IPS DF 6.9 (cell line): Measurements from ENCODE around the gene NCAM2.
A peak's percentile ranks its signal among the peaks of the same experiment; 100 is the strongest.

ENCODE experiments used
- DNase-seq: peaks from one replicate; pipeline ENCODE4 v3.0.0-alpha.2; 2013; ENCODE audit warnings: low read depth, low spot score
- H3K27ac ChIP-seq: one replicate; pipeline ENCODE4 v1.5.1; 2013; ENCODE audit warnings: low read length, control low read depth
- H3K27me3 ChIP-seq: 2 replicates; pipeline ENCODE4 v1.6.1; 2013; ENCODE audit warnings: mild to moderate bottlenecking, low read length; ENCODE audit not compliant: control insufficient read depth, insufficient read depth
- H3K36me3 ChIP-seq: 2 replicates; pipeline ENCODE4 v1.6.1; 2013; ENCODE audit warnings: low read length; ENCODE audit not compliant: control insufficient read depth, insufficient read depth
- H3K4me1 ChIP-seq: 2 replicates; pipeline ENCODE4 v1.6.1; 2013; ENCODE audit warnings: low read length; ENCODE audit not compliant: control insufficient read depth, insufficient read depth
- H3K4me3 ChIP-seq: 2 replicates; pipeline ENCODE4 v1.5.1; 2013; ENCODE audit warnings: mild to moderate bottlenecking, low read length
- H3K9me3 ChIP-seq: 2 replicates; pipeline ENCODE4 v1.6.1; 2013; ENCODE audit warnings: low read length, inconsistent platforms; ENCODE audit not compliant: control insufficient read depth, insufficient read depth
- WGBS: extraction: QIAGEN DNeasy Blood & Tissue Kit; methylation state at CpG from one replicate; pipeline ENCODE4 v1.1.7; 2013; ENCODE audit warnings: mixed read lengths, missing lambda C conversion rate; ENCODE audit not compliant: insufficient read length, insufficient coverage; 5-methylcytosine and 5-hydroxymethylcytosine counted together

NCAM2 gene

DNA sequence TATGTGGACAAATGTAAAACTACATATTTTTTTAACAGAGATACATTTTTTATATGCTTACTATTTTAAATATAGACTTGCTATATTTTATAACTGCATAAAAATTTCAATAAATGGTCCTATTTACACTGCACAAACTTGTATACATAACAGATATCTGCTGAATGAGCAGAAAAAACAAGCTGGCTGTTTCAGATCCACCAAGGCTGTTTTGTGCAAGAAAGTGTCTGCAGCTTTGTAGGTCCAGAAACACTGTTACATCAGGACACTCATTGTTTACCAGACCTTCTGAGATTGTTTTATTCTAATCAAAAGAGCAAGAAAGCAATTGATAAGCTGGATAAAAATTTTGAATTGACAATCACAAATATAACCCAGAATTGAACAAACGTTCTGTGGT is 99.3 kb downstream of the NCAM2 start:
- WGBS: no CpG with 5 or more reads among the region's 1 CpG

DNA sequence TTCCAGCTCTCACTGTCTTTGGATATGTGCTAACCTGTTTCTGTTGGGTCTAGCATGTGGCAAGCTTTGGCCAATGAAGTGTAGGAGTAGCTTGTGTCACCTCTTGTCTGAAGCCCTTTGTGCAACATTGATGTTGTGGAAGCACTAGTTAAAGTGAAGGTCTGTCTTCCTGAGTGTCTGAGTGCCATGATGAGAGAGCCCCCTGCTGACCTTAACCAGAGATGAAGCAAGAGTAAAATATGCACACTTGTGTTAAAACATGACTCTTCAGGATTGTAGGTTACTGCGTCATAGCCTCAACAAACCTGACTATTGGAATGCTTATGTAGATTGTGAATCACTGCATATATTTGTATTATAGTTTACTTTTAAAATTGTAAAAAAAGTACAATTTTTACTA is 103.7 kb downstream of the NCAM2 start:
- DNase-seq: peak; percentile 52
- WGBS: no CpG with 5 or more reads among the region's 1 CpG

More for the DNA sequence above, 99.3 kb downstream of the NCAM2 start:
- no peaks in the 10 kb centered on the region for H3K9me3 ChIP-seq
- no peak for DNase-seq
- H3K27me3 ChIP-seq: no peaks in the 10 kb centered on the region
- H3K4me3 ChIP-seq: no peak overlapping the region
- no peaks in the 10 kb centered on the region for H3K4me1 ChIP-seq
- no peak overlapping the region for H3K27ac ChIP-seq
- H3K36me3 ChIP-seq: no peaks in the 10 kb centered on the region

DNA sequence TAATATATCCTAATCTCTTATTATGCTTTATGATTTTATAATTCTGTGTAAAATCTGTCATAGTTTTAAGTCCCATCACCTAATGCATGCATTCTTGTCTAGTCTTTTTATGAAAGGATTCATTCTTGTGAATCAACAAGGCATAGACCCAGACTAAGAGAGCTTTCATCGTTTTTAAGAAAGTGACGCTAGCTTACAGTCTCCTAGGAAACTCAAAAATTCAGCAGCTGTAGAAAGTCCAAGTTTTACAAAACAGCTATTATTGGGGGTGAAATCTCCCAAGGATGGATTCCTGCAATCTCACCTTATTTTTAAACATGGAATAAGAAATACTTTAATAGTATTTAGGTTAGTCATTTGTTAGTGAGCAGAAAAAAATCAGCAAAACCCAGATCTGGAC is 104.7 kb downstream of the NCAM2 start:
- WGBS: no CpG with 5 or more reads among the region's 2 CpGs
- Histone ChIP-seq H3K9me3 (no peaks in the 10 kb centered on the region), H3K27ac (no peak overlapping the region), H3K4me3 (no peak overlapping the region), H3K27me3 (no peaks in the 10 kb centered on the region), H3K36me3 (no peaks in the 10 kb centered on the region), H3K4me1 (no peaks in the 10 kb centered on the region)
- DNase-seq: no peak

More for the DNA sequence above, 103.7 kb downstream of the NCAM2 start:
- no peaks in the 10 kb centered on the region for H3K27me3 ChIP-seq
- H3K4me1 ChIP-seq: no peaks in the 10 kb centered on the region
- H3K36me3 ChIP-seq: no peaks in the 10 kb centered on the region
- H3K9me3 ChIP-seq: no peaks in the 10 kb centered on the region
- H3K27ac ChIP-seq: no peak overlapping the region
- H3K4me3 ChIP-seq: no peak overlapping the region

DNA sequence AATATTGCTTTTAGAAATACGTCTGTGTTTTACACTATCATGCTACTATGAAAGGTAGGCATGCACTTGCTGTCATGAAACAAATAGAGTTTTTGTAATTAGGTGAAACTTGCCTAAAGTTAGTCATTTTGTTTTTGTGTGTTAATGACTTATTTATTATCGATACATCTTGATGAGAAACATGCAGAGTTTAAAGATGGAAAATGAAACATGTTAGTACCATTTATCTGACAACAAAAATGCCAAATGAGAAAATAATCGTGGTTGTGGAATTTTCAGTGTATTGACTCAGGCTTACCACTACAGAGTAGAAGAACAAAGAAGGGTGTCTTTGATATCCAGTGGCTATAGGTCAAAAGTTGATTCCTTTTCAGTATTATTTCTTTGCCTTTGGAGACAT is 105.5 kb downstream of the NCAM2 start:
- Histone ChIP-seq H3K9me3 (no peaks in the 10 kb centered on the region), H3K4me1 (no peaks in the 10 kb centered on the region), H3K36me3 (no peaks in the 10 kb centered on the region), H3K27me3 (no peaks in the 10 kb centered on the region), H3K27ac (no peak overlapping the region), H3K4me3 (no peak overlapping the region)
- WGBS: no CpG with 5 or more reads among the region's 3 CpGs
- DNase-seq: no peak

DNA sequence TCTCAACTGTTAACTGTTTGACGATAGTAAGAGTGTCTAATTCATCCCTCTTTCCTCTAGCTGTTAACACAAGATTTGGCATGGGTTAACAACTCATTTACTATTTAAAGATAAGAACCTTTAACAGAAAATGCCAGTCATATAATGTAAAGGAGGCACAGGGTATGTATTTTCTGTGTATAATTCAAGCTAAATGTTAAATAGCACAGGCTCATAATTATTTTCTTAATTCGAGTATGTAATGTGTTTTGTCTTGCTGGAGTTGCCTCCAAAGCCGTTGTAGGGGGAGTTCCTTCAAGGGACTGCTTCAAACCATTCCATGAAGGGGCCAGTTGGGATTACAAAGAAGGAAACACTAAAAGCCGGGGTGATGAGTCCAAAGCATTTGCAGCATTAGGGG is 111.5 kb downstream of the NCAM2 start:
- Histone ChIP-seq H3K36me3 (no peaks in the 10 kb centered on the region), H3K4me3 (no peak overlapping the region), H3K9me3 (no peaks in the 10 kb centered on the region), H3K27me3 (no peaks in the 10 kb centered on the region), H3K4me1 (no peaks in the 10 kb centered on the region), H3K27ac (no peak overlapping the region)
- DNase-seq: no peak
- WGBS: no CpG with 5 or more reads among the region's 4 CpGs

DNA sequence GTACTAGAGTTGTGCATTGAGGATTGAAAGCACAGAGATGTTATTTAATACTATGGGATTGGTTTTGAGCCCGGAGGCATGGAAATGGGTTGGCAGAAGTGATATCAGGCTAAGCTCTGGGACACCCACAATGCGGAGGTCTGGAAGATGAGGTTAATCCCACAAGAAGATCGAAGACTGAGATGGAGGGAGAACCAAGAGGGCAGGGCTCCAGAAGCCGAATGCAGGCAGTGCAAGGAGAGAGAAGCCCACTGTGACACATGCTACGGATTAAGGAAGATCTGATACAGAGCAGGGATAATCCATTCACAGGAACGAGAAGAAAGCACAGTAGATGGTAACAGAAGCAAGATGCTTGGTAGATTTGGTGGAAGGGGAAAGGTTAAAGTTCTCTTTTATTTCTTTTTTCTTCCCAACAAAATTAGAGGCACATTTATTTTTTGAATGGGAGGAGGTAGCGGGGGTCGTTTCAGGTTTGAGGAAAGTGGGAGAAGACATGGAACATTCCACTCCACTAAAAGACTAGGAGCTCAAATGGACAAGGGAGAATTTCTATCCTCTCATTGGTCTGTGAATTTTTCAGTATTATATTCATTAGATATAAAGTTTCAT is 113.2 kb downstream of the NCAM2 start:
- no peaks in the 10 kb centered on the region for H3K4me1 ChIP-seq
- H3K4me3 ChIP-seq: no peak overlapping the region
- no CpG with 5 or more reads among the region's 8 CpGs for WGBS
- no peaks in the 10 kb centered on the region for H3K36me3 ChIP-seq
- no peaks in the 10 kb centered on the region for H3K27me3 ChIP-seq
- no peak overlapping the region for H3K27ac ChIP-seq
- no peak for DNase-seq
- no peaks in the 10 kb centered on the region for H3K9me3 ChIP-seq

DNA sequence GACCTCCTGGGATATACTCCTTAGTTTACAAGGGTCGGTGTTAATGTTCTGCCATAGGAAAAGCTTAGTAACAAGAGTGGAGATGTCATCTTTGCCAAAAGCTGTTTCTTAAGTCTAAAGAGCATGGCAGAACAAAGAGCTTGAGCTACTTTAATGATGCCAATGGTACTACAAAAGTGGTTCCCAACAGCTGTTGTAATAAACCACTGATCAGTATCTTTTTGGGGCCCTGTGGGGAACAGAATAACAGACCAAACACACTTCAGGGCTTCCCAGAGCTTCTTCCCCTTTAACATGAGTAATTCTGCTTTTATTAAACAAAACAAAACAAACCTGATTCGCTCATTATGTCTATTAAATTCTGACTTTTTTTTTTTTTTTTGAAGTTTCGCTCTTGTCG is 116.3 kb downstream of the NCAM2 start:
- DNase-seq: no peak
- no peaks in the 10 kb centered on the region for H3K27me3 ChIP-seq

DNA sequence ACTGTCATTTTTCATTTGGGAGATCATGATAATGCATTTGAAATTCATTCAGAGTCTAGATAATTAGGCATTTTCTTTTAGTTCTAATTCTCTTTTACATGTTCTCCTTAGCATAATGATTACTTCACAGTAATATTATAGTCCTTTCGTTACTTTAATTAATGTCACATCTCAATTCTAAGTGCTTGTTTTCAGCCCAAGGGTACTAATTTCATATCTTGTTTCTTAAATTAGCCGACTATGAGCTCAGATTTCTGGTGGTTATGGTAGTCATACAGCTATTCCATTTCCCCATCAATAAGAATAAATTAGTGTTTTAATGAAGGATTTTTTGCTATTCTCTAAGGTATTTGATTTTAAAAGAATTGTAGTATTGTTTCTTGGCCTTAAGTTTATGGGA is 120.9 kb downstream of the NCAM2 start:
- Histone ChIP-seq H3K27me3 (no peaks in the 10 kb centered on the region), H3K4me1 (no peaks in the 10 kb centered on the region), H3K4me3 (no peak overlapping the region), H3K27ac (no peak overlapping the region), H3K9me3 (no peaks in the 10 kb centered on the region), H3K36me3 (no peaks in the 10 kb centered on the region)
- no CpG with 5 or more reads among the region's 2 CpGs for WGBS
- DNase-seq: no peak

More for the DNA sequence above, 116.3 kb downstream of the NCAM2 start:
- H3K9me3 ChIP-seq: no peaks in the 10 kb centered on the region
- H3K4me1 ChIP-seq: no peaks in the 10 kb centered on the region
- no CpG with 5 or more reads among the region's 4 CpGs for WGBS
- no peak overlapping the region for H3K4me3 ChIP-seq
- H3K36me3 ChIP-seq: no peaks in the 10 kb centered on the region
- no peak overlapping the region for H3K27ac ChIP-seq

DNA sequence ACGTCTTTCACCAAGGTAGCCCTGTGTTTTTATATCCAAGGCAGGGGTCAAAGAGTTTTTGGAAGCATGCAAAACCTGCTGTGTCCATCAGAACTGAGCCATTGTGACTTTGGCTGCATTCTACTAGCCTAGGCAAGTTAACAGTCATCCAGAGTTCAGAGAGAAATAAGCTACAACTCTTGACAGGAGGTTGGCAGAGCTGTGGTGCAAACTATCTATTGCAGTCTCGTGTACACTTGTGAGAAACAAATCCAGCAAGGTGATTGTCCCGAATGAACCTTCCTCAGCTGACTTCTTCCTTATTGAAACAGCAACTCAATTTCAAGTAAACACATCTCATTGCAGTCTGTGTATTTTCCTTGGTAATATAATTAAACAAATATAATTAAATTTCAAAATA is 124.5 kb downstream of the NCAM2 start:
- Histone ChIP-seq H3K36me3 (no peaks in the 10 kb centered on the region), H3K4me1 (no peaks in the 10 kb centered on the region), H3K4me3 (no peak overlapping the region), H3K27ac (no peak overlapping the region), H3K27me3 (no peaks in the 10 kb centered on the region), H3K9me3 (no peaks in the 10 kb centered on the region)
- no CpG with 5 or more reads among the region's 3 CpGs for WGBS
- DNase-seq: no peak

DNA sequence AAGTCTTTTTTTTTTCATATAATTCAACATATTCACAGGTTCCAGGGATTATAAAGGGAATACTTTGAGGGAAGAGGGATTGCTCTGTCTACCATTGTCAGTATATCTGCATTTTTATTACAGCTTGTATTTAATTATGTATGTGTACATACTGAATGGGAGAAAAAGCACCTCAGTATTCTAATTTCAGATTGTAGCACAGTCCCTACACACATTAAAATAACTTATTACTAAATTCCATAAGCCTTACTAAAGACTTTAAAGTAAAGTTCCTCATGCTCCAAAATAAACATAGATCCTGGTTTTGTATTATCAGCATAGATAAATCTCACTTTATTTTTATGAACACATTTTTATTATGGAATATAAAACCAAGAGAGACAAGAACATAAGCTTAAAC is 134.2 kb downstream of the NCAM2 start:
- H3K9me3 ChIP-seq: no peaks in the 10 kb centered on the region
- no peaks in the 10 kb centered on the region for H3K27me3 ChIP-seq

DNA sequence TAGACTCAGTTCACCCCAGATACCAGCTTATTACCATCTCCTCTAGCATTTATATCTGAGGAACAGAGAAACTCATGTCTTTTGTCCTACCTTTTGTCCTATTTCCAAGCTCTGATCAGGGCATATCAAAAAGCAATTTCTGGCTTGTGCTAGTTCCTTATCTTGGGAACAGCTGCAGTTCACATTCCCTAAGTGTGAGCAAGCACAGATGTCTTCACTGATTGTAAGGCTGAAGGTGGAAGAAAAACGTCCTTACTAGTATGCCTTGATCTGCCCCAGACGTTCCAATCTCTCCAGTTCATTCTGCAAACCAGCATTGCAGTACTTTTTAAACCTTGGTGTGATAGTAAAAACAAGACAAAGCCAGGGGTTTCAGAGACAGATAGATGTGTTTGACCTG is 139.8 kb downstream of the NCAM2 start:
- no peak for DNase-seq
- WGBS: no CpG with 5 or more reads among the region's 2 CpGs
- H3K9me3 ChIP-seq: no peaks in the 10 kb centered on the region
- no peak overlapping the region for H3K27ac ChIP-seq
- no peak overlapping the region for H3K4me3 ChIP-seq
- H3K4me1 ChIP-seq: no peaks in the 10 kb centered on the region
- no peaks in the 10 kb centered on the region for H3K36me3 ChIP-seq
- H3K27me3 ChIP-seq: no peaks in the 10 kb centered on the region

More for the DNA sequence above, 134.2 kb downstream of the NCAM2 start:
- Histone ChIP-seq H3K36me3 (no peaks in the 10 kb centered on the region), H3K4me1 (no peaks in the 10 kb centered on the region), H3K27ac (no peak overlapping the region), H3K4me3 (no peak overlapping the region)
- DNase-seq: no peak
